Neural progenitor cell (in vitro differentiated cells): ENCODE results near the gene UEVLD. TPM values are rescaled to one million over a fixed set of nuclear protein-coding genes. Genes with fewer than 3 reads are reported as not detected.

ENCODE experiments used
- DNase-seq: peaks from one replicate; pipeline ENCODE4 v3.0.0-alpha.2; 2016; ENCODE audit warnings: low spot score
- H2AFZ ChIP-seq: fragments of 200-600 bp; sonication (generic); replicated peaks from 2 replicates; pipeline ENCODE4 v1.6.1; 2016; ENCODE audit warnings: antibody characterized with exemption
- H3F3A ChIP-seq: fragments of 200-600 bp; sonication (generic); 2 replicates; pipeline ENCODE4 v1.6.1; 2016; ENCODE audit warnings: antibody characterized with exemption, low read depth
- H3K27ac ChIP-seq: fragments of 200-600 bp; sonication (generic); 2 replicates; pipeline ENCODE4 v1.5.1; 2016; ENCODE audit warnings: mild to moderate bottlenecking
- H3K27me3 ChIP-seq: fragments of 200-600 bp; sonication (generic); 2 replicates; pipeline ENCODE4 v1.6.1; 2016; ENCODE audit warnings: mild to moderate bottlenecking, moderate library complexity
- H3K36me3 ChIP-seq: fragments of 200-600 bp; sonication (generic); 2 replicates; pipeline ENCODE4 v1.5.1; 2016
- H3K4me1 ChIP-seq: fragments of 200-600 bp; sonication (generic); 2 replicates; pipeline ENCODE4 v1.6.1; 2016; ENCODE audit warnings: mixed run types
- H3K4me2 ChIP-seq: fragments of 200-600 bp; sonication (generic); 2 replicates; pipeline ENCODE4 v1.6.1; 2016
- H3K4me3 ChIP-seq: fragments of 200-600 bp; sonication (generic); 2 replicates; pipeline ENCODE4 v1.5.1; 2016
- H3K79me2 ChIP-seq: fragments of 200-600 bp; sonication (generic); 2 replicates; pipeline ENCODE4 v1.6.1; 2016; ENCODE audit warnings: low read depth
- H3K9ac ChIP-seq: fragments of 200-600 bp; sonication (generic); 2 replicates; pipeline ENCODE4 v1.6.1; 2016
- H3K9me3 ChIP-seq: fragments of 200-600 bp; sonication (generic); 2 replicates; pipeline ENCODE4 v1.5.1; 2016; ENCODE audit warnings: low read depth
- H4K20me1 ChIP-seq: fragments of 200-600 bp; sonication (generic); 2 replicates; pipeline ENCODE4 v1.6.1; 2016; ENCODE audit warnings: low read depth
- H3K27ac Mint-ChIP-seq: 3 replicates; pipeline ENCODE4 v1.8.0; 2021; ENCODE audit warnings: mixed read lengths
- H3K27me3 Mint-ChIP-seq: 2 replicates; pipeline ENCODE4 v1.8.0; 2022; ENCODE audit warnings: low read depth, mild to moderate bottlenecking, inconsistent platforms, moderate library complexity, mixed read lengths; ENCODE audit not compliant: insufficient read depth
- H3K36me3 Mint-ChIP-seq: 3 replicates; pipeline ENCODE4 v1.8.0; 2021; ENCODE audit warnings: mixed read lengths
- H3K4me1 Mint-ChIP-seq: 3 replicates; pipeline ENCODE4 v1.8.0; 2021; ENCODE audit warnings: mixed read lengths
- H3K4me3 Mint-ChIP-seq: 3 replicates; pipeline ENCODE4 v1.8.0; 2021; ENCODE audit warnings: mild to moderate bottlenecking, moderate library complexity, mixed read lengths
- H3K9me3 Mint-ChIP-seq: 3 replicates; pipeline ENCODE4 v1.8.0; 2020; ENCODE audit warnings: mixed read lengths
- EZH2 ChIP-seq: fragments of 200-600 bp; sonication (generic); IDR thresholded peaks from 2 replicates; pipeline ENCODE4 v1.6.1; 2017; ENCODE audit warnings: antibody characterized with exemption, mild to moderate bottlenecking, moderate library complexity
- EZH2phosphoT487 ChIP-seq: fragments of 200-600 bp; sonication (generic); IDR thresholded peaks from 2 replicates; pipeline ENCODE4 v1.6.1; 2017; ENCODE audit warnings: antibody characterized with exemption
- total RNA-seq: library from RNA; depleted of rRNA; stranded (reverse); fragments of >200 nt; gene quantifications from 2 replicates; pipeline ENCODE4 v1.2.3, GENCODE V29; 2015; ENCODE audit warnings: low replicate concordance
- TF ChIP-seq, protein P1 (sequence below): fragments of 200-600 bp; sonication (generic); IDR thresholded peaks from 2 replicates; pipeline ENCODE4 v1.5.1; 2017; ENCODE audit warnings: antibody characterized with exemption, mild to moderate bottlenecking

The UEVLD gene
- total RNA-seq, 1 donor from 2014 or later, result 20.4 TPM

DNA sequence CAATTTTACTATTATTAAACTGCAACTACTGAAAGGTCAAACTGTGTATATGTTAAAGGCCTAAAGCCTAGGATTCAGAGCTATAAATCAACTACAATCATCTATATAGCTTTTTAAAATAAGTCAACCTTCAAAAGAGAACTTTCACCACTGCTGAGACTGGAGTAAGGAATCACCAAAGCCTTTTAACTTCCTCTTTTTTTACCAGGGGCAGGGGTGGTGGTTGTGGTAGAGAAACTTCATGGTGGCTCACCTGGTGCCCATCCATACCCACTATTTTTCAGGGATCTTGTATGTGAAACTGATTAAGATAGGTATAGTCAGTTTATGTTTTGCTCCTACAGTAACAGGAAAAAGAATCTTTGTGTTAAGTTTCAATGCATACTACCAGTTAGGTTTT is 93.3 kb downstream of the UEVLD start:
- Histone ChIP-seq H3F3A (no peaks in the 10 kb centered on the region), H3K4me2 (no peak overlapping the region), H4K20me1 (peaks cover 19% of the 10 kb centered on the region), H3K36me3 (peaks cover 12% of the 10 kb centered on the region), H3K79me2 (no peaks in the 10 kb centered on the region), H3K4me1 (no peaks in the 10 kb centered on the region), H3K4me3 (no peak overlapping the region), H3K27ac (no peak overlapping the region), H3K9me3 (no peaks in the 10 kb centered on the region), H2AFZ (no peak overlapping the region), H3K9ac (no peak overlapping the region), H3K27me3 (no peaks in the 10 kb centered on the region)
- H3K4me1 Mint-ChIP-seq, result no peaks in the 10 kb centered on the region
- no peak overlapping the region for H3K27ac Mint-ChIP-seq
- no peaks in the 10 kb centered on the region for H3K27me3 Mint-ChIP-seq
- no peaks in the 10 kb centered on the region for H3K9me3 Mint-ChIP-seq
- H3K4me3 Mint-ChIP-seq, result no peak overlapping the region
- H3K36me3 Mint-ChIP-seq, result peaks cover 3% of the 10 kb centered on the region
- TF ChIP-seq, protein P1, sequence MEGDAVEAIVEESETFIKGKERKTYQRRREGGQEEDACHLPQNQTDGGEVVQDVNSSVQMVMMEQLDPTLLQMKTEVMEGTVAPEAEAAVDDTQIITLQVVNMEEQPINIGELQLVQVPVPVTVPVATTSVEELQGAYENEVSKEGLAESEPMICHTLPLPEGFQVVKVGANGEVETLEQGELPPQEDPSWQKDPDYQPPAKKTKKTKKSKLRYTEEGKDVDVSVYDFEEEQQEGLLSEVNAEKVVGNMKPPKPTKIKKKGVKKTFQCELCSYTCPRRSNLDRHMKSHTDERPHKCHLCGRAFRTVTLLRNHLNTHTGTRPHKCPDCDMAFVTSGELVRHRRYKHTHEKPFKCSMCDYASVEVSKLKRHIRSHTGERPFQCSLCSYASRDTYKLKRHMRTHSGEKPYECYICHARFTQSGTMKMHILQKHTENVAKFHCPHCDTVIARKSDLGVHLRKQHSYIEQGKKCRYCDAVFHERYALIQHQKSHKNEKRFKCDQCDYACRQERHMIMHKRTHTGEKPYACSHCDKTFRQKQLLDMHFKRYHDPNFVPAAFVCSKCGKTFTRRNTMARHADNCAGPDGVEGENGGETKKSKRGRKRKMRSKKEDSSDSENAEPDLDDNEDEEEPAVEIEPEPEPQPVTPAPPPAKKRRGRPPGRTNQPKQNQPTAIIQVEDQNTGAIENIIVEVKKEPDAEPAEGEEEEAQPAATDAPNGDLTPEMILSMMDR, result no peak
- TF ChIP-seq EZH2 (no peak), EZH2phosphoT487 (no peak)
- DNase-seq, result no peak

DNA sequence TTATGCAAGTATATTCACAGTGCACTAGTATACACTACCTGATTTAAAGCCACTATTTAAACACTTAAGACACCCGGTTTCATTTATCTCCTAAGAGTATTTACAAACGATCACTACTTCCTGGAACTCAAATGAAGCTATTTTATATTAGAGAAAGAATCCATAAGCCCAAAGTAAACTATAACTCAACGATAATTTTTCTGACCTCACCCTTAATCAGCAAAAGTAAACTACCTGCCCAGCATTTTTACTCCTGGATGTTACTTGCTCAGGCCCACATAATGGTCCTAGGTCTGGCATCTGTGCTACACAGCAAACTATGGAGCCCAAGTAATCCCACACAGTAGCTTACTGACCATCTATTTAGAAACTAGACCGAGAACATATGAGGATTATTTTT is 95.2 kb downstream of the UEVLD start:
- H3K4me1 Mint-ChIP-seq, result no peaks in the 10 kb centered on the region
- H2AFZ ChIP-seq, result no peak overlapping the region
- no peak overlapping the region for H3K4me2 ChIP-seq
- H3K36me3 Mint-ChIP-seq, result peaks cover 7% of the 10 kb centered on the region
- no peaks in the 10 kb centered on the region for H3K9me3 Mint-ChIP-seq
- no peaks in the 10 kb centered on the region for H3K9me3 ChIP-seq
- no peaks in the 10 kb centered on the region for H3F3A ChIP-seq
- H3K9ac ChIP-seq, result no peak overlapping the region
- H3K4me3 ChIP-seq, result no peak overlapping the region
- H3K36me3 ChIP-seq, result peaks cover 6% of the 10 kb centered on the region
- peaks cover 19% of the 10 kb centered on the region for H4K20me1 ChIP-seq
- no peak overlapping the region for H3K4me3 Mint-ChIP-seq
- TF ChIP-seq EZH2, result no peak
- no peak for TF ChIP-seq EZH2phosphoT487
- TF ChIP-seq, protein P1, result no peak
- no peaks in the 10 kb centered on the region for H3K27me3 ChIP-seq
- no peaks in the 10 kb centered on the region for H3K27me3 Mint-ChIP-seq
- no peak for DNase-seq
- H3K27ac ChIP-seq, result no peak overlapping the region
- no peak overlapping the region for H3K27ac Mint-ChIP-seq
- no peaks in the 10 kb centered on the region for H3K4me1 ChIP-seq
- H3K79me2 ChIP-seq, result no peaks in the 10 kb centered on the region

DNA sequence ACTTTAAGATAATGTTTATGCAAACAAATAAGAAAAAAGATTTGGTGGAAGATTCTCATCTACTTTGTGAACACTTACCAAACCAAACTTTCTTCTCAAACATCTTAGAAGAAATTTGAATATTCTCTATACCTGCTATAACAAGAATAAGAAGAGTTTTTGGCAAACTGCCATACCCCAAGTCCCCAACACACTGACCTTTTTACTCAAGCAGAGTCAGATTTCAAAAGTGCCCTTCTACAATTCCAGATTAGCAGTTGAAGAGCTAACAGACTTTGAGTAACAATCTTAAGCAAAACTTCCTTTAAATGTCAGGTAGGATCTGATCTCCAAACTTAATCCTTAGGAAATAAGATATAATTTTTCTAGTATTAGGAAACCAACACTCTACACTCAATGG is 95.6 kb downstream of the UEVLD start:
- Mint-ChIP-seq H3K27ac (no peak overlapping the region), H3K4me1 (no peaks in the 10 kb centered on the region), H3K9me3 (no peaks in the 10 kb centered on the region), H3K36me3 (peaks cover 7% of the 10 kb centered on the region), H3K27me3 (no peaks in the 10 kb centered on the region), H3K4me3 (no peak overlapping the region)
- Histone ChIP-seq H3K4me3 (no peak overlapping the region), H4K20me1 (peaks cover 16% of the 10 kb centered on the region), H3K27ac (no peak overlapping the region), H3K4me2 (no peak overlapping the region), H3F3A (no peaks in the 10 kb centered on the region), H3K9me3 (no peaks in the 10 kb centered on the region), H3K79me2 (no peaks in the 10 kb centered on the region), H3K27me3 (no peaks in the 10 kb centered on the region), H3K9ac (no peak overlapping the region), H2AFZ (no peak overlapping the region), H3K36me3 (peaks cover 6% of the 10 kb centered on the region), H3K4me1 (no peaks in the 10 kb centered on the region)
- TF ChIP-seq, protein P1, result no peak
- TF ChIP-seq EZH2 (no peak), EZH2phosphoT487 (no peak)
- DNase-seq, result no peak
